Body of pancreas (tissue), 4 donors: ENCODE data around the gene CD46. TPM values are rescaled to one million over a fixed set of nuclear protein-coding genes. Genes with fewer than 3 reads are reported as not detected.
"Not testable (repeated sequence)": the region's sequence is repeated elsewhere in the genome, so short reads cannot be mapped to it uniquely, and the experiment has no call there.

ENCODE experiments used
- ATAC-seq: fragments of 150-250 bp; one replicate; pipeline ENCODE4 v1.9.1; 2016
- DNase-seq, 4 donors: peaks; one replicate each; pipeline ENCODE4 v3.0.0-alpha.2; 2019
- H3K27ac ChIP-seq, 4 donors: fragments of 200-600 bp; sonication (generic); 1 replicate in 3 of 4; 2 replicates in 1 of 4; pipeline versions ENCODE4 v1.5.1 to v1.6.1; 2016 to 2019; ENCODE audit warnings: mild to moderate bottlenecking in 1 of 4, mixed read lengths in 1 of 4, moderate library complexity in 1 of 4
- H3K27me3 ChIP-seq, 2 donors: fragments of 200-600 bp; sonication (generic); one replicate each; pipeline ENCODE4 v1.6.0; 2016; ENCODE audit warnings: mild to moderate bottlenecking in 1 of 2
- H3K36me3 ChIP-seq, 2 donors: fragments of 200-600 bp; sonication (generic); replicated peaks in 1 of 2; 2 replicates each; pipeline ENCODE4 v1.5.1; 2016; ENCODE audit warnings: low read depth in 2 of 2; ENCODE audit not compliant: insufficient read depth in 1 of 2
- H3K4me1 ChIP-seq: fragments of 200-600 bp; sonication (generic); one replicate; pipeline ENCODE4 v1.6.0; 2016
- H3K4me3 ChIP-seq, 2 donors: fragments of 200-600 bp; sonication (generic); 1 replicate in 1 of 2; 2 replicates in 1 of 2; pipeline ENCODE4 v1.5.1; 2016 to 2019
- H3K9me3 ChIP-seq, 3 donors: fragments of 200-600 bp; sonication (generic); 1 replicate in 2 of 3; 2 replicates in 1 of 3; pipeline ENCODE4 v1.5.1; 2016
- POLR2A ChIP-seq, 3 donors: fragments of 450-650 bp; IDR thresholded peaks; one replicate each; pipeline ENCODE4 v1.6.1; 2016; ENCODE audit warnings: antibody characterized with exemption in 3 of 3, mild to moderate bottlenecking in 2 of 3
- WGBS, 2 donors: methylation state at CpG; one replicate each; pipeline ENCODE4 v1.1.5; 2017; 5-methylcytosine and 5-hydroxymethylcytosine counted together
- intact Hi-C: fragments of 100-400 bp; cut with DNase I; formaldehyde crosslinking; loops from one replicate; pipeline ENCODE4 v1.15.1; 2023
- total RNA-seq, 2 donors: library from RNA; depleted of rRNA; stranded (reverse); fragments of >200 nt; gene quantifications; one replicate each; pipeline ENCODE4 v1.1.0, GENCODE V29; 2016
- TF ChIP-seq, protein P1 (sequence below), 7 experiments: fragments of 450-650 bp in 4 of 7; fragments of 200-600 bp in 3 of 7; sonication (generic) in 3 of 7; IDR thresholded peaks; one replicate each; pipeline ENCODE4 v1.5.1; 2016 to 2019; ENCODE audit warnings: antibody characterized with exemption in 7 of 7

The CD46 gene
- total RNA-seq, 2 donors from 2014 or later, result 162 to 175 TPM

DNA sequence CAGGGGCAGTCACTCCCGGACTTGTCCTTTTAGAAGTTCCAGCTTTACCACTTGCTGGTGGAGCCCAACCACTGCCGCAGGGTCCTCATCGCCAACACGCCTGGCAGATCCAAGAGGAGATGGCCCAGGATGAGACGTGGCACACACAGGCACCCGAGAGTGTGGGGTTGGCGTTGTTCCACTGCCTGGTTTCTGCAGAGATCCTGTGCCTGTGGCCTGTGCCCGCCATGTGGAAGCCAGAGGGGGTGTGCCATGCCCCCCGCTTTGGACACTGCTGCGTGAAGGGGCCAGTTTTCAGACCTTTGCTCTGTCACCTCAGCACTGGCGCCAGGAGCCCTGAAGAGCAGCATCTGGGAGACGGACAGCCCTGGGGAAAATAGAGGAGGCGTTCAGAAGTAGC is 10.8 kb downstream of the CD46 start:
- no peak for ATAC-seq
- no peak for DNase-seq
- WGBS, 2 donors, result 92 to 94% methylated on average over 12 to 13 of the region's 13 CpGs
- no peak for TF ChIP-seq POLR2A (IDR thresholded peaks at IDR 0.05)
- TF ChIP-seq, protein P1, sequence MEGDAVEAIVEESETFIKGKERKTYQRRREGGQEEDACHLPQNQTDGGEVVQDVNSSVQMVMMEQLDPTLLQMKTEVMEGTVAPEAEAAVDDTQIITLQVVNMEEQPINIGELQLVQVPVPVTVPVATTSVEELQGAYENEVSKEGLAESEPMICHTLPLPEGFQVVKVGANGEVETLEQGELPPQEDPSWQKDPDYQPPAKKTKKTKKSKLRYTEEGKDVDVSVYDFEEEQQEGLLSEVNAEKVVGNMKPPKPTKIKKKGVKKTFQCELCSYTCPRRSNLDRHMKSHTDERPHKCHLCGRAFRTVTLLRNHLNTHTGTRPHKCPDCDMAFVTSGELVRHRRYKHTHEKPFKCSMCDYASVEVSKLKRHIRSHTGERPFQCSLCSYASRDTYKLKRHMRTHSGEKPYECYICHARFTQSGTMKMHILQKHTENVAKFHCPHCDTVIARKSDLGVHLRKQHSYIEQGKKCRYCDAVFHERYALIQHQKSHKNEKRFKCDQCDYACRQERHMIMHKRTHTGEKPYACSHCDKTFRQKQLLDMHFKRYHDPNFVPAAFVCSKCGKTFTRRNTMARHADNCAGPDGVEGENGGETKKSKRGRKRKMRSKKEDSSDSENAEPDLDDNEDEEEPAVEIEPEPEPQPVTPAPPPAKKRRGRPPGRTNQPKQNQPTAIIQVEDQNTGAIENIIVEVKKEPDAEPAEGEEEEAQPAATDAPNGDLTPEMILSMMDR (IDR thresholded peaks at IDR 0.05), result no peak
- intact Hi-C loops, result no loop called here
- Histone ChIP-seq H3K36me3 (peaks cover 10 to 31% of the 10 kb centered on the region in 2 donors), H3K27ac (no peak overlapping the region), H3K4me3 (no peak overlapping the region), H3K9me3 (no peaks in the 10 kb centered on the region), H3K4me1 (no peaks in the 10 kb centered on the region), H3K27me3 (no peaks in the 10 kb centered on the region)

DNA sequence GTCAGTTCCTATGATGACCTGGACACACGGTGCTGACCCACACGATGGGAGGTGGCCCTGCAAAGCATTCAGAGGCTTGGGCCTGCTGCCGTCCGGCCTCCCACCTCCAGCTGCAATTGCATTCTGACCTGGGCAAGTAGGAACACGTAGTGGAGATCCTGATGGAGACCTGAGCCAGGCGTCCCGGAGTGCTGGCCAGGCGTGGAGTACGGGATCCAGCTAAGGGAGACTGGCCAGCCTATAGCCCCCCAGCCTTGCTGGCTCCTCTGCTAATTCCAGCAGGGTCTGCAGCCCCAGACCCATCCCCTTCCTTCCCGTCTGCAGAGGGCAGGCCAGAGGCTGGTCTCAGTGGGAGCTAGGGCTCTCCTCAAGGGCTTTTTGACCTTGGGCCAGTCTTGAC is 11.2 kb downstream of the CD46 start:
- Histone ChIP-seq H3K36me3 (peaks cover 10 to 31% of the 10 kb centered on the region in 2 donors), H3K27ac (no peak overlapping the region), H3K4me3 (no peak overlapping the region), H3K4me1 (no peaks in the 10 kb centered on the region), H3K27me3 (no peaks in the 10 kb centered on the region), H3K9me3 (no peaks in the 10 kb centered on the region)
- WGBS, 2 donors, result 94 to 98% methylated on average over 10 of the region's 10 CpGs
- ATAC-seq (no peak), DNase-seq (no peak)
- TF ChIP-seq, protein P1 (IDR thresholded peaks at IDR 0.05), result no peak
- no peak for TF ChIP-seq POLR2A (IDR thresholded peaks at IDR 0.05)
- intact Hi-C loops, result no loop called here

DNA sequence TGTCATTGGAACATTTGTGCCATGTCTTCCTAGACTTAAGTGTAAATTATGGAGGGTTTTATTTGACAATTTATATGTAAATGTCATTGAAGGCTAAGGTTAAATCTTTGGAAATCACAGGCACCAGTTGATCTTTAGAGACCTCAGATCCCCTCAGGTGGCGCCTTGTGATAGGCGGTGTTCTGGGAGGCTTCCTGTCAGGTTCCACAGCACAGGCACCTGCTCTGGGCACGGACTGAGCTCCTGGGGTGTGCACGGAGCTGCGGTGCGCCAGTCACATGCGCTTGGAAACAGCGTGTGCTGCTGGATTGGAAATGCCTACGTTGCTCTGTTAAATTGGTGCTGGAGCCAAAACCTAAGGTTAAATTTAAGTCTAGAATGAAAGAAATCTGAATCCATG is 12.1 kb downstream of the CD46 start:
- ATAC-seq (no peak), DNase-seq (no peak)
- H3K9me3 ChIP-seq, result no peaks in the 10 kb centered on the region
- no peaks in the 10 kb centered on the region for H3K4me1 ChIP-seq
- no peaks in the 10 kb centered on the region for H3K27me3 ChIP-seq
- WGBS, 2 donors, result 91 to 93% methylated on average over 5 to 9 of the region's 9 CpGs
- TF ChIP-seq, protein P1 (IDR thresholded peaks at IDR 0.05), result no peak
- no peak for TF ChIP-seq POLR2A (IDR thresholded peaks at IDR 0.05)
- intact Hi-C loops, result no loop called here
- no peak overlapping the region for H3K27ac ChIP-seq
- no peak overlapping the region for H3K4me3 ChIP-seq
- peaks cover 10 to 34% of the 10 kb centered on the region in 2 donors for H3K36me3 ChIP-seq

DNA sequence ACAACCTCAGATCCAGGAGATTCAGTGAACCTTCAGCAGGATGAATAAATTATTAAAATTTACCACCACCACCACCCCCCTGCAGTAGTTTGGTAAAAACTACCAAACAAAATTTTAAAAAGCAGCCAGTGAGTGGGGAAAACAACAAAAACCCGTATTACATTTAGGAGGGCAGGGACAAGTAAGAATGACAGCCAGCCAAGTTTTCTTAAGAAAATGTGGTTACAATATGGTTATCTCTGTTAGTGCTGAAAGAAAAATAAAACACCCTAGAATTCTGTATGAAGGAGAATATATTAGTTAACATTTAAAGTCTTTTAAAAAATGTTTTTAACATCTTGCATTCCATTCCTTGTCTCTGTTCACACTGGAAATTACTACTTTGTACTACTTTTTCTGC is 14.7 kb downstream of the CD46 start:
- no peaks in the 10 kb centered on the region for H3K4me1 ChIP-seq
- no peak overlapping the region for H3K27ac ChIP-seq
- H3K27me3 ChIP-seq, result no peaks in the 10 kb centered on the region
- DNase-seq (no peak), ATAC-seq (no peak)
- H3K36me3 ChIP-seq, result peaks cover 10 to 21% of the 10 kb centered on the region in 2 donors
- no peak overlapping the region for H3K4me3 ChIP-seq
- TF ChIP-seq, protein P1 (IDR thresholded peaks at IDR 0.05), result no peak
- TF ChIP-seq POLR2A (IDR thresholded peaks at IDR 0.05), result no peak
- 59 to 76% methylated on average over 1 of the region's 1 CpG for WGBS, 2 donors
- intact Hi-C loops, result no loop called here
- no peaks in the 10 kb centered on the region for H3K9me3 ChIP-seq

DNA sequence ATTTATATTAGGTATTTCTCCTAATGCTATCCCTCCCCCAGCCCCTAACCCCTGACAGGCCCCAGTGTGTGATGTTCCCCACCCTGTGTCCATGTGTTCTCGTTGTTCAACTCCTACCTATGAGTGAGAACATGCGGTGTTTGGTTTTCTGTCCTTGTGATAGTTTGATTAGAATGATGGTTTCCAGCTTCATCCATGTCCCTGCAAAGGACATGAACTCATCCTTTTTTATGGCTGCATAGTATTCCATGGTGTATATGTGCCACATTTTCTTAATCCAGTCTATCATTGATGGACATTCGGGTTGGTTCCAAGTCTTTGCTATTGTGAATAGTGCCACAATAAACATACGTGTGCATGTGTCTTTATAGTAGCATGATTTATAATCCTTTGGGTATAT is 18.7 kb downstream of the CD46 start:
- H3K9me3 ChIP-seq, H3K27me3 ChIP-seq, H3K27ac ChIP-seq, intact Hi-C loops, DNase-seq, ATAC-seq, H3K4me3 ChIP-seq, H3K36me3 ChIP-seq: not testable (repeated sequence)
- WGBS, 2 donors, result 96 to 100% methylated on average over 4 of the region's 4 CpGs
- H3K4me1 ChIP-seq, result peaks cover 11% of the 10 kb centered on the region
